Measurements from ENCODE around the gene SP110. TPM values are rescaled to one million over a fixed set of nuclear protein-coding genes. Genes with fewer than 3 reads are reported as not detected.

SP110 gene
- 10 to 100 TPM; 20.3 to 39.6 (median 27.7) TPM for total RNA-seq

GRCh38 chr2:230219419-230220331, at the start of gene SP110:
SP110 (minus strand) TSS chr2:230219984; CDS start chr2:230216927, 3,057 bp downstream.
- TF ChIP-seq, protein P1, sequence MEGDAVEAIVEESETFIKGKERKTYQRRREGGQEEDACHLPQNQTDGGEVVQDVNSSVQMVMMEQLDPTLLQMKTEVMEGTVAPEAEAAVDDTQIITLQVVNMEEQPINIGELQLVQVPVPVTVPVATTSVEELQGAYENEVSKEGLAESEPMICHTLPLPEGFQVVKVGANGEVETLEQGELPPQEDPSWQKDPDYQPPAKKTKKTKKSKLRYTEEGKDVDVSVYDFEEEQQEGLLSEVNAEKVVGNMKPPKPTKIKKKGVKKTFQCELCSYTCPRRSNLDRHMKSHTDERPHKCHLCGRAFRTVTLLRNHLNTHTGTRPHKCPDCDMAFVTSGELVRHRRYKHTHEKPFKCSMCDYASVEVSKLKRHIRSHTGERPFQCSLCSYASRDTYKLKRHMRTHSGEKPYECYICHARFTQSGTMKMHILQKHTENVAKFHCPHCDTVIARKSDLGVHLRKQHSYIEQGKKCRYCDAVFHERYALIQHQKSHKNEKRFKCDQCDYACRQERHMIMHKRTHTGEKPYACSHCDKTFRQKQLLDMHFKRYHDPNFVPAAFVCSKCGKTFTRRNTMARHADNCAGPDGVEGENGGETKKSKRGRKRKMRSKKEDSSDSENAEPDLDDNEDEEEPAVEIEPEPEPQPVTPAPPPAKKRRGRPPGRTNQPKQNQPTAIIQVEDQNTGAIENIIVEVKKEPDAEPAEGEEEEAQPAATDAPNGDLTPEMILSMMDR (IDR thresholded peaks at IDR 0.05; ENCODE audit: low read depth) = no peak

DNA sequence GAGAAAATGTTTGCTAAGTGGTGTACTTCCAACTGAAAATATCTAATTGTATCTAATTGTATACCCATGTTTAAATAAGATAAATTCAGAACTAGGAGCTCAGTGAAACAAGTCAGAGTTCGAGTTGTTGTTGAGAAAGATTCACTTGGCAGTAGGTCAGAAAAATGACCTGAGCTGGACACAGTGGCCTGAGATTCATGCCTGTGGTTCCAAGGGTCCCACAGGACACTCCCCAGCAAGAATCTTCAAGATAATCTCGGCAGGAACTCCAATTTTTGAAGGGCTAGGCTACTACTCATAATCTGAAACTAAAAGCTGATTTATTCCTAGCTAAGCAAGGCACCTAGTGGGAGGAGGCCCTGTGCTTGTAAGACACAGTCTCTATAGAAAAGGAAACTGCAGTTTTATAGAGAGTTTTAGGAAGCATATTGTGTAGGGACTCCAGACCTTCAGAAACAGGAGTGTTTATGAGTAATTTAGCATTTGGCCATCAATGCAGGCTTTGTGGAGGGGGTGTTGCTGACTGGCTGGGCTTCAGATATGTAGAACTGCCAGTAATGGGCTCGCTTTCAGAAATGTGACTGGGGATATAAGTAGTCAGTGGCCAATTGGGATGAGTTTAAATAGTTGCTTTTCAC, 48.9 kb upstream of the SP110 start:
- TF ChIP-seq, protein P1 (IDR thresholded peaks at IDR 0.05; ENCODE audit: low read depth) = no peak

- TF ChIP-seq, protein P1 (IDR thresholded peaks at IDR 0.05; ENCODE audit: low read depth) = no peak
Measured at GRCh38 chr2:230267556-230267955, 47.8 kb upstream of the SP110 start.

DNA sequence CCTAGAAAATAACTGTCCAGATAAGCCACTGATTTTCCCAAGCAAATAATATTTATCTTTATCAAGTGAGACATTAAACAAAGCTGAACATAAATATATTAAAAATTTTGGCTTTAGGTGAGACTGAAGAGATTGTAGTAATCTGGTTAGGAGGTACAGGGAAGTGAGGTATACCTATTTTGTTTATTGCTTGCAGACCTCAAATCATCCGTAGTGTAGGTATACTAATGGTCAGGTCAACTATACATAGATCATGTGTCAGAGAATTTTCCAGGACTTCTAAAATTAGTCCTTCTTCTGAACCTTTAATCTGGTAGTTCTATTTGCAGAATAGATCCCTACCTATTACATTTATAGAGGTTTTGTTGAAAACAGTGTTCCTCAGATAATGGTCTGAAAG, 47.3 kb upstream of the SP110 start:
- TF ChIP-seq, protein P1 (IDR thresholded peaks at IDR 0.05; ENCODE audit: low read depth) = no peak

DNA sequence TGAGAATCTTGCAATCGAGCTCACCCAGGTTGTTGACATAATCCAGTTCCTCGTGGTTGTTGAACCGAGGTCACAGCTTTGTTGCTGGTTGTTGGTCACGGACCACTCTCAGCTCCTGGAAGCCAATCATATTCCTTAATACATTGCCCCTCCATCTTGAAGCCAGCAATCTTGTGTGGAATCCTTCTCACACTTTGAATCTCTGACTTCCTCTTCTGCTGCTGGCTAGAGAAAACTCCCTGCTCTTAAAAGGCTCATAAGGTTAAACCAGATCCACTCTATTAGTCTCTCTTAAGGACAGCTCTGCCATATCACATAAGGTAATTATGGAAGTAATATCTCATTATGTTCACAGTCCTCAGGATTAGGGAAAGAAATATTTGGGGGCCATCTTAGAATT, 46.9 kb upstream of the SP110 start:
- TF ChIP-seq, protein P1 (IDR thresholded peaks at IDR 0.05; ENCODE audit: low read depth) = no peak

DNA sequence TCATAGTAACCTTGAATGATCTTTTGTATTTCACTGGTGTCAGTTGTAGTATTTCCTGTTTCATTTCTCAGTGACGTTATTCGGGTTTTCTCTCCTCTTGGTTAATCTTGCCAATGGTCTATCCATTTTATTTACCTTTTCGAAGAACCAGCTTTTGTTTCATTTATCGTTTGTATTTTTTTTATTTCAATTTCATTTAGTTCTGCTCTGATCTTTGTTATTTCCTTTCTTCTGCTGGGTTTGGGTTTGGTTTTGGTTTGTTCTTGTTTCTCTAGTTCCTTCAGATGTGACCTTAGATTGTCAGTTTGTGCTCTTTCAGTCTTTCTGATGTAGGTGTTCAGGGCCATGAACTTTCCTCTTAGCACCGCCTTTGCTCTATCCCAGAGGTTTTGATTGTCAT, 42.5 kb upstream of the SP110 start:
- TF ChIP-seq, protein P1 (IDR thresholded peaks at IDR 0.05; ENCODE audit: low read depth) = no peak

DNA sequence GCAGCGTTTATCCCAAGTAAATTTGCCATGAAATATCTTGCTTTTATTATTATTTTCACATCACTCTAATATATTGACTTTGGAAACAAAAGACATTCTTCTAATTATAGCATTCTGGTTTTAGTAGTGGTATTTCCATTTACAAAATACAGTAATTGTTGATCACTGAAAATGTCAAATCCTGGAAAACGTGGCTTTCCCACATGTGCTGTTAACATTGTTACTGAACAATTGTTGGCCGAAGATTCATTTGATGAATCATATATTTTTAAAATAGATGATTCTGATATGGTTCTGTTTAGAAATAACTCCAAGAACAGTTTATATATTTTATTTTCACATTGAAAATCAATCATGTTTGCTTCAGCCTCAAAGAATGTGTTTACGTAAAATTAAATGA, 38.7 kb upstream of the SP110 start:
- TF ChIP-seq, protein P1 (IDR thresholded peaks at IDR 0.05; ENCODE audit: low read depth) = no peak
